Astrocyte (in vitro differentiated cells and primary cell): ENCODE results near the gene FAM110A.

Source experiments
- CTCF ChIP-seq: IDR thresholded peaks from 2 replicates; pipeline ENCODE4 v1.5.1; 2011; ENCODE audit warnings: low read depth, mild to moderate bottlenecking, inconsistent platforms, low read length, moderate library complexity; ENCODE audit not compliant: insufficient read depth
- EZH2 ChIP-seq: IDR thresholded peaks from 2 replicates; pipeline ENCODE4 v1.6.1; 2012; ENCODE audit warnings: mild to moderate bottlenecking, low read length, inconsistent platforms; ENCODE audit not compliant: insufficient read depth

- TF ChIP-seq CTCF (no peak), EZH2 (no peak)
Observed at GRCh38 chr20:828987-829386, 4.5 kb upstream of the FAM110A start.
